BLaER1 (cell line): ENCODE measurements around the gene CMTM4.

Source experiments
- H3K27ac ChIP-seq: shearing (Covaris generic); formaldehyde crosslinking; 2 replicates; pipeline ENCODE4 v1.8.1; 2022
- H3K27me3 ChIP-seq: shearing (Covaris generic); formaldehyde crosslinking; 2 replicates; pipeline ENCODE4 v1.8.1; 2022
- H3K36me3 ChIP-seq: shearing (Covaris generic); formaldehyde crosslinking; 2 replicates; pipeline ENCODE4 v1.8.1; 2022
- H3K4me1 ChIP-seq: shearing (Covaris generic); formaldehyde crosslinking; 2 replicates; pipeline ENCODE4 v1.8.1; 2022
- H3K4me2 ChIP-seq: shearing (Covaris generic); formaldehyde crosslinking; 2 replicates; pipeline ENCODE4 v1.8.1; 2022
- H3K4me3 ChIP-seq: shearing (Covaris generic); formaldehyde crosslinking; 2 replicates; pipeline ENCODE4 v1.8.1; 2022
- H3K9ac ChIP-seq: shearing (Covaris generic); formaldehyde crosslinking; 2 replicates; pipeline ENCODE4 v1.8.1; 2022
- H3K9me3 ChIP-seq: shearing (Covaris generic); formaldehyde crosslinking; 2 replicates; pipeline ENCODE4 v1.8.1; 2022
- H4K20me1 ChIP-seq: shearing (Covaris generic); formaldehyde crosslinking; 2 replicates; pipeline ENCODE4 v1.8.1; 2022
- Cebpa-rat ChIP-seq: shearing (Covaris generic); IDR thresholded peaks from 2 replicates; pipeline ENCODE4 v1.8.1; 2022

CMTM4 gene

GRCh38 chr16:66590322-66590721 lies 106.2 kb downstream of the CMTM4 start:
- no peaks in the 10 kb centered on the region for H4K20me1 ChIP-seq
- peak overlapping the region; percentile 67; the same call in 1 of the 2 replicates for H3K9ac ChIP-seq
- H3K4me1 ChIP-seq, result peaks cover 82% of the 10 kb centered on the region
- no peak for TF ChIP-seq Cebpa-rat
- H3K4me3 ChIP-seq, result peak overlapping the region; percentile 66
- H3K4me2 ChIP-seq, result peak overlapping the region; percentile 94
- H3K27ac ChIP-seq, result peak overlapping the region; percentile 68
- no peaks in the 10 kb centered on the region for H3K9me3 ChIP-seq
- no peaks in the 10 kb centered on the region for H3K36me3 ChIP-seq
- no peaks in the 10 kb centered on the region for H3K27me3 ChIP-seq

GRCh38 chr16:66588981-66589713 lies 107.4 kb downstream of the CMTM4 start:
- peak overlapping the region; percentile 88 for H3K27ac ChIP-seq
- H3K4me1 ChIP-seq, result peaks cover 82% of the 10 kb centered on the region
- H3K9me3 ChIP-seq, result no peaks in the 10 kb centered on the region
- no peaks in the 10 kb centered on the region for H3K27me3 ChIP-seq
- H3K9ac ChIP-seq, result peak overlapping the region; percentile 82
- peak overlapping the region; percentile 94 for H3K4me2 ChIP-seq
- H3K36me3 ChIP-seq, result no peaks in the 10 kb centered on the region
- H4K20me1 ChIP-seq, result no peaks in the 10 kb centered on the region
- peak overlapping the region; percentile 66 for H3K4me3 ChIP-seq
- TF ChIP-seq Cebpa-rat, result no peak

- Histone ChIP-seq H3K9me3 (no peaks in the 10 kb centered on the region), H4K20me1 (no peaks in the 10 kb centered on the region), H3K36me3 (no peaks in the 10 kb centered on the region), H3K4me3 (peak overlapping the region; percentile 66), H3K27ac (peak overlapping the region; percentile 88), H3K27me3 (no peaks in the 10 kb centered on the region), H3K9ac (peak overlapping the region; percentile 82), H3K4me2 (peak overlapping the region; percentile 94), H3K4me1 (peaks cover 90% of the 10 kb centered on the region)
- no peak for TF ChIP-seq Cebpa-rat
Observed at GRCh38 chr16:66587881-66588600, 108.5 kb downstream of the CMTM4 start.

- Histone ChIP-seq H3K4me2 (peak overlapping the region; percentile 94), H3K4me3 (peak overlapping the region; percentile 66), H4K20me1 (no peaks in the 10 kb centered on the region), H3K9me3 (no peaks in the 10 kb centered on the region), H3K27me3 (no peaks in the 10 kb centered on the region), H3K27ac (peak overlapping the region; percentile 88), H3K4me1 (peaks cover 100% of the 10 kb centered on the region), H3K36me3 (no peaks in the 10 kb centered on the region), H3K9ac (peak overlapping the region; percentile 82)
- TF ChIP-seq Cebpa-rat, result no peak
Observed at GRCh38 chr16:66585481-66586239, 110.9 kb downstream of the CMTM4 start.

- no peak for TF ChIP-seq Cebpa-rat
- peak overlapping the region; percentile 70 for H3K27ac ChIP-seq
- peak overlapping the region; percentile 93 for H3K4me2 ChIP-seq
- peaks cover 100% of the 10 kb centered on the region for H3K4me1 ChIP-seq
- H3K27me3 ChIP-seq, result no peaks in the 10 kb centered on the region
- peak overlapping the region; percentile 58 for H3K4me3 ChIP-seq
- no peaks in the 10 kb centered on the region for H4K20me1 ChIP-seq
- no peaks in the 10 kb centered on the region for H3K36me3 ChIP-seq
- peak overlapping the region; percentile 60 for H3K9ac ChIP-seq
- no peaks in the 10 kb centered on the region for H3K9me3 ChIP-seq
Observed at GRCh38 chr16:66581246-66581952, 115.1 kb downstream of the CMTM4 start.

- Histone ChIP-seq H3K4me3 (peak overlapping the region; percentile 58), H3K36me3 (no peaks in the 10 kb centered on the region), H3K9me3 (no peaks in the 10 kb centered on the region), H3K9ac (peak overlapping the region; percentile 60), H4K20me1 (no peaks in the 10 kb centered on the region), H3K27me3 (no peaks in the 10 kb centered on the region), H3K4me1 (peaks cover 99% of the 10 kb centered on the region), H3K27ac (peak overlapping the region; percentile 70), H3K4me2 (peak overlapping the region; percentile 93)
- TF ChIP-seq Cebpa-rat, result no peak
Observed at GRCh38 chr16:66580605-66581209, 115.8 kb downstream of the CMTM4 start.

- Histone ChIP-seq H3K4me3 (peak within 1 kb of the TSS; percentile 58), H3K9me3 (no peaks in the 10 kb centered on the region), H3K9ac (peak within 1 kb of the TSS; percentile 67), H4K20me1 (no peaks in the 10 kb centered on the region), H3K27me3 (no peaks in the 10 kb centered on the region), H3K27ac (peak within 1 kb of the TSS; percentile 71), H3K36me3 (no peaks in the 10 kb centered on the region), H3K4me2 (peak within 1 kb of the TSS; percentile 93), H3K4me1 (peaks cover 92% of the 10 kb centered on the region)
- no peak for TF ChIP-seq Cebpa-rat
Observed at GRCh38 chr16:66578651-66579531, 117.7 kb downstream of the CMTM4 start, which contains the start of gene CMTM2. Gene CMTM2, plus strand, starts transcription at chr16:66579463. Its CDS starts 145 bp downstream, at chr16:66579608.

- TF ChIP-seq Cebpa-rat, result no peak
- Histone ChIP-seq H3K4me3 (no peak overlapping the region), H3K27ac (no peak overlapping the region), H3K36me3 (peaks cover under 1% of the 10 kb centered on the region; the same call in 1 of the 2 replicates), H3K9ac (no peak overlapping the region), H3K9me3 (no peaks in the 10 kb centered on the region), H3K4me1 (peaks cover 84% of the 10 kb centered on the region), H3K4me2 (peak overlapping the region; percentile 93; the same call in 1 of the 2 replicates), H3K27me3 (no peaks in the 10 kb centered on the region), H4K20me1 (no peaks in the 10 kb centered on the region)
Observed at GRCh38 chr16:66576296-66576695, 120.2 kb downstream of the CMTM4 start.
